D341Med (cell line): ENCODE data around the gene KRT71.

Experiments
- DNase-seq: peaks from one replicate; pipeline ENCODE4 v3.0.0; 2012; ENCODE audit warnings: low spot score

Gene KRT71

DNA sequence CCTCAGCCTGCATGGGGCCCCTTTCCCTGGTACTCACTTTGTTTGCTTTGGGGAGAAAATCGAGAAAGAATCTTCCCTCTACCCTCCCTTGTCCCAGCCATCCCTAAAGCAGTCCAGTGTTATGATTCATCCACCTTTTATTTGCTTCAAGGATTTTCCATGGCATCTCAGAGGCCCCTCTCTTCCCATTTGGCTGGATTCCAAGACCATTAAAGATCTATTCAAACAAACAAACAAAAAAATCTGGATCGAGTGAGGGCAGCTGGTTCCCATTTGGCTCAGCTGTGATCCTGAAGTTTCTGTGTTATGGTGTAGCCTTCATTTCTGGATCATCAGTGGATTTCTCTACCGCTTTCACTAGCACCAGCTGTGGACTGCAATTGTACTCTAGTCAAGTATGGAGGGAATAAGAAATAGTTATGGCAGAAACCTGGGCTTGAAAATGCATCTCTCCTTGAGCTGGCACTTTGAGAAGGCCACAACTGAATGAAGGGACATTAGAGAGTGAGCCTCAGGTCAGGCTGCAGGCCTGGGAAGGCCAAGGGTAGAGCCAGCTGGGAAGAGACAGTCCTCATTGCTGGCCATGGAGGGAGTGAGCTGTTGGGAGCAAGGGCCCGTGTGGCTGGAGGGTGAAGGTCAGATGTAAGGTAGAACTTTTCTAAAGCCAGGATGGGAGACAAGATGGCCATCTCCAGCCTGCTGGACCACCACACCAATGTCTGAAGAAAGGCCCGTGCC is 13.7 kb downstream of the KRT71 start:
- DNase-seq, result no peak

DNA sequence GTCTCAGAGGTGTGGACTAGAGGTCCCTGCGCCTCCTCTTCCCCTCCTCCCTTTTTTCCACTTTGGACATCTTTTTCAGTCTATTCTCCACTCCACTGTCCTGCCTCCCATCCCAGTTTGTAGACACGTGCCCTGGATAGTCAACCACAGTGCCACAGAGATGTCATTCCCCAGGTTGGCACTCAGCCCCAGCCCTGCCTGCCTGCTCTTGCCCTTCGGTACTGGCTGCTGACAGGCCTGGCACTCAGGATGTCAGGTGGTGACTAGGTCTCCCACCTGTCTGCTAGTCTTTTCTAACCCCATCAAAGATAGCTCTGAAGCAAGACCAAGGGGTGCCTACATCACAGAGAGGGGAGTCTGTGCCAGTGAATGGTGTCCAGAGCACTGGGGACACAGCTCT is 15.8 kb downstream of the KRT71 start:
- DNase-seq, result no peak

DNA sequence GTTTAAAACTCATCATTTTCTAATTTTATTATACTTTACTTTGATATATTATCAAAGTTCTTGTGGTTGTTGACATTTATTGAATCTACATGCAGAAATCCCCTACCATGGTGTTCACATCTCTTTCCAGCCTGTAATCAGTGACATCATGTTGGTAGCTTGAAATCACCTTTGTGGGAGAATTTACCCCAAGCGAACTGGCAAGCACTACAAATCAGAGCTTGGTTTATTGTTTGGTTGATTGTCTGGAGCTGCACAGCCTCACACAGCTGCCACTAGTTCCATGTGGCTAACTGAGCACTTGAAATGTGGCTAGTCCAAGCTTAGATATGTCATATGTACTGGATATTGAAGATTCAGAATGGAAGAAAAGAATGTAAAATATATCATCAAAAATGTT is 17.4 kb downstream of the KRT71 start:
- no peak for DNase-seq

GRCh38 chr12:52534482-52534881 is 18.5 kb downstream of the KRT71 start:
- no peak for DNase-seq

DNA sequence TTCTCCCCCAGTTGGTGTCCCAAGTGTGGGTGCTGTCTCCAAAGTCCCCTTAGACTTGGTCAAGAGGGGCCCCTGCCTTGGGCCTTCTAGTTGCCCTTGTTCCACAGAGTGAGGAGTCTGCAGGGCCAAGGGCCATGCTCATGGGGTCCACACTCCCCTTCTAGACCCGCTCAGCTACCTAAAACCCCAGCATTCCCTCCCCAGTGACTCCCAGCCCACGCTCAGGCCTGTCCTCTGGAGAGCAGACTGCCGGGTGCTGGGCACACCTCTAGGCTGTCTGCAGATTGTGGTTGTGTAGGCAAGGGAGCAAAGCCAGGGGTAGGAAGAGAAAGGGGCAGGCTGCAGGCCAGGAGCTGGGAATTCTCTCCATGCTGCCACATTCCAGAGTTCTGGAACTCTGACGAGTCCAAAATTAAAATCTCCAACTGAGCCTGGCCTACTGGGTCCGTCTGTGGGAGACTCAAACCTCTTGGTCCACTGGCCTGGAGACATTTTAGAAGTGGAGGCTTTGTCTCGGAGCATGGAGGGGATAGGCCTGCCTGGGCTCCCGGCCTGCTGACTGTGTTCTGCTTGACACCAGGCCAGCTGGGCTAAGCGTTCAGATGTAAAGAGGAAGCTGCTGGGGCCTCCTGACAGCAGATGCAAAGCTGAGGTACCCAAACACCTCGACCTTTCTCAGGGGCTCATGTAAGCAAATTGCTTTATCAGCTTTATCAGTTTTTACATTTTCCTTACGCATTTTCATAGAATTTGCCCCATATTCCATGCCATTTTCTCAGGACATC is 19.1 kb downstream of the KRT71 start:
- DNase-seq, result no peak

GRCh38 chr12:52532636-52533035 is 20.3 kb downstream of the KRT71 start:
- no peak for DNase-seq

DNA sequence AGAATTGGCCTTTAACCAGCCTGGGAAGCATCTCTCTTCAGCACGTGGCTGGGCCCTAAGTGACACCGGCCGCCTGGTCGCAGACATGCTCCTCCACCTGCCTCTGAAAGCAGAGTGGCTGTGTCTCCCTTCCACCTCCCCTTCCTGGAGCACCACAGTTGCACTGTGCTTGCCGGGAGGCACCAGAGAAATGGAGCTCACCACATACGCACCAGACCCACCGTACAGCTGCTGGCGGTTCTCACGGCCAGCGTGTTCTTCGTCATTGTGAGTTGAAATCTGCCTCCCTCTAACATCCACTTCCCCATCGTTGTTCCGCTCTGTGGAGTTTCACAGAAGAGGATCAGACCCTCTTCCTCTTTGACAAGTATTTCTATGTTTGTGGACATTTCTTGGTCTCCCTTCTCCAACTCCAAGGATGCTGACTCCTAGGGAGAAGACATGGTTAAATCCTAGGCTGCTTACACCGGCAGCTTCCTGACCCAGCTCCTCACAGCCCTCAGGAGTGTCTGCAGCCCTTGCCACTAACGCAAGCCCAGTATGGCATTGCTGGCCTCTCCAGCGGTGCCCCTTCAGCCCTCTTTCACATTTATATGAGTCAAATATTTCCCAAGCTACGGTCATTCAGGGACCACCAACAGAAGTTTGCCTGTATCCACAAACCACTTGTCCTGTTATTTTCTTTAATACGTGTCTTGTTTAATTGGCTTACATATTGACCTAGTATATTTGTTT is 21.2 kb downstream of the KRT71 start:
- DNase-seq, result no peak

DNA sequence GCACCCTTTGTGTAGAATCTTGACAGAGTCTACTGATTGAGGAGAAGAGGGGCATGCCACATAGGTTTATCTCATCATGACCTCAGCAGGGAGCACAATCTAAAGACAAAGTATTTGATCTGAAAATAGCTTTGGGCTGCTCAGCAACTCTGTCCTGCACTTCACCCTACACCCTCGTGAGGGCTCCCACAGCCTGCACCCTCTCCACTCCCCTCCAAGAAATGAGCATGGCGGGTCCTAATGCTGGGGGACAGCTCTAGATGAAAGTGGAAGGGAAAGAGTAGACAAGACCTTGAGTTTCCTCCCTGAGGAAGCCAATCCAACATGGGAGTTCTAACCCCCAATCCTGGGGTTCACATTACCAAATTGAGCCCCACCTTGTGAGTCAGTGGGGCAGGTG is 22.0 kb downstream of the KRT71 start:
- DNase-seq, result no peak

DNA sequence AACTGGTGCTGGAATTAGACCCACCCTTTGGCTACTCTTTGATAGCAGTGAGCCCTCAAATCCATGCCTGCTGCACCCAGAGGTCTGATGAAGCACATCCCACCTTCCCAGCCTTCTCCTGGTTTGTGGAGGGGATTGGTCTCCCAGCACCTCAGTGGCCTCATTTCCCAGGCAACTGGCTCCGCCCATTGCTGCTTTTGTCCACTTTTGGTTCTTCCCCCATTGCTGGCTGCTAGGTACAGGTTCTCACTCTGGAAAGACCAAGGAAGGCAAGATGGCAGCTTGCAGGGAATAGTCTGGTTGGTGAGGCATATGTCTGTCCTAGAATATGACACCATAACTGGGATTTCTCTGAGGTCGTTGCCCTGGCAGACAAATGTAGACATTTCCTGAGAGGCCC is 22.6 kb downstream of the KRT71 start:
- DNase-seq, result no peak

DNA sequence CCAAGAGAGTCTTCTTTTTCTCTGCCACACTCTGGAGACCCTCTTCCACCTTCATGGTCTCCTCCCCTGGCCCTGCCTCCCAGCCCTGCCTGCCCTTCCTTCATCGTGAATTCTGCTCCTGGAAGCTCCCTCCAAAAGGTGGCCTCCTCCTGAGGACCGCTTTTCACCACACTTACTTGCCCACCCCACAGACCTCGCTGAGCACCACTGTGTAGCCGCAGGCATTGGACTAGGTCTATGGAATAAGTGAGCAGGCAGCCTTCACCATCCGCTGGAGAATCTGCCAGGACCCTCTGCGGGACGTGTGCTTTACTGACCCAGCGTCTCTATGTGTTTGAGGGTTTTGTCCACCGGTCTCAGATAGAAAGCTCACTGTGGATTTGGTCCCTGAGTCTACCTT is 23.1 kb downstream of the KRT71 start:
- no peak for DNase-seq

GRCh38 chr12:52529417-52529816 is 23.5 kb downstream of the KRT71 start:
- DNase-seq, result no peak

GRCh38 chr12:52528641-52529143 is 24.3 kb downstream of the KRT71 start:
- no peak for DNase-seq

- no peak for DNase-seq
These were observed 25.7 kb downstream of the KRT71 start for GRCh38 chr12:52527121-52527800.

DNA sequence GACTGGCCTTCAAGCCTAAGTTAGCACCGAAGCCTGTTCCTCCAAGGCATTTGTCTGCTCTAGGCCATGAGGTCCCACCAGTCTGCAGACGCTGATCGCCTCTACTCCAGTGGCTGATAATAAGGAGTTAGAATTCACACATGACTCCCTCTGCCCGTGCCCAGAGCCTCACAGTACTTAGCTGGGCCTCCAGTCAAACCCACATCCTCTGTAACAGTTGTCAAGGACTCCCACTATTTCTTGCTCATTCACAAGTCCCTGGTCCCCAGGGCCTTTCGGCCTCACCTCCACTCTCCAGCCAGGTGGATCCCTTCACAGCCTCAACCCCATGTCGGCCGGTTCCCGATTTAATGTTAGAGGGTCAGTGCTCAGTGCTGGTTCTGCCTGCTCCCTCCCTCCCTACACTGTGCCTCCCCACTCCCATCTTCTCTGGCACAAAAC is 26.4 kb downstream of the KRT71 start:
- DNase-seq, result no peak

DNA sequence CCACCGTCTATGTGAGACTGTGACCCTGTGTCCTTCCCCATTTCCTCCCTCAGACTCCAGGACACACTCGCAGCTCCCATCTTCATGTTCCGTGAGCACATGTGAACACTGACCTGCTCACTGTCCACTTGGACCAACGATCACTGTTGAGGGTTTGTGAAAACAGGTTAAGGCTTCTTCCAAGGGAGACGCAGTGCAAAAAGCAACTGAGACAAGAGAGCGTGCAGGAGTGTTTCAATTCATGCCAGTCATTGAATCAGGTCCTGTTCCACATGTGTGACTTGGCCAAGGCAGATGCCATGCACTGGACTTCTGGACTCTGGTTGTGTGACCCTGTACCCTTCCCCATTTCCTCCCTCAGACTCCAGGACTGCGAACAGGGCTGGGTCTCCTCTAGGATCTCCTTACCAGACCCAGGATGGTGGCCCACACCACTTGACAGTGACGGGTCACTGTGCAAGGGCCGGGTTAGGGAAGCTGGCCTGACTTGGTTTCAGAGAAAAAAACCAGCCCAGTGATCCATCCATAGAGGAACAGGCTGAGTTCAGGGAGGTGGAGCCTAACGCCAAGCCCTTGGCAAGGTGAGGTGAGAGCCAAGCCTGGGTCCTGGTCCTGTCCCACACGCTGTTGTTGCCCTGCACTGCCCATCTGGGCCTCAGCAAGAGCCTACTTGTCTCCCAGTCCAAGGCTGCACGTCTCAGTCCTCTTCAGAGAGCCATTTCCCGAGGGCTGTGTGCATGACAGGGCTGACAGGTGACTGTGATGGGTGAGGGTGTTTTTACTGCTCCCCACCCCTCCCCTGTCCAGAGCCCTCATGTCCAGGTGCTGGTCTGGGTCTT is 27.1 kb downstream of the KRT71 start:
- DNase-seq, result no peak

DNA sequence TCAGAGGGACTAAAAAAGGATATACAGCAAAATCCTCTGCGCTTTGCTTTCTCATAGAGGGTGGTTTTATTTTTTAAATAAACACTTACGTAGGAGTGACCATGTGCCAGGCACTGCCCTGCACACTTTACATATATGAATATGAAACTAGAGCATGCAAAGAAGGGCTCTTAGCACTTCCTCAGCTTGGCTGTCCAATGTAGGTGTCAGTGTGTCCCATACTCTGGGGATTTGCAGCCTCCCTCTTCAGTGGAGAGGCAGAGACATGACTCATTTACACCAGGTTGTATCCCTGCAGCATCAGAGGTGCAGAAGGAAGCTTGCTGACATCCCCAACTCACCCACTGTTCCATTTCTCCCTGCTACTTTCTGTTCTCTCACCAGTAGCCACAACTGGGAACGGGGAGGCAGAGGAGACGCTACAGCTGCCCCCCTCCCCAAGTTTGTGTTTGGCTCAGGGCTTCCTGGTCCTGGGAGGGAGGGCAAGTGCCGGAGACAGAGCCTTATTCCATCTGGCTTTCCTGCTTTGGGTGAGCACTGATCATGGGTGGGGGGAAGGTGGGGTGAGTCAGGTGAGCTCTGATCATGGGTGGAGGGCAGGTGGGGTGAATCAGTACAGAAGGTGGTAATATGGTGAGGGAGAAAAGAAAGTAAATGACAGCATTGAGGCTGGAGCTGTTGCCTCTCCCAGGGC is 27.9 kb downstream of the KRT71 start:
- no peak for DNase-seq

GRCh38 chr12:52524241-52524897 is 28.6 kb downstream of the KRT71 start:
- peak; percentile 11 for DNase-seq

GRCh38 chr12:52523824-52524223 is 29.1 kb downstream of the KRT71 start:
- peak; percentile 5 for DNase-seq

DNA sequence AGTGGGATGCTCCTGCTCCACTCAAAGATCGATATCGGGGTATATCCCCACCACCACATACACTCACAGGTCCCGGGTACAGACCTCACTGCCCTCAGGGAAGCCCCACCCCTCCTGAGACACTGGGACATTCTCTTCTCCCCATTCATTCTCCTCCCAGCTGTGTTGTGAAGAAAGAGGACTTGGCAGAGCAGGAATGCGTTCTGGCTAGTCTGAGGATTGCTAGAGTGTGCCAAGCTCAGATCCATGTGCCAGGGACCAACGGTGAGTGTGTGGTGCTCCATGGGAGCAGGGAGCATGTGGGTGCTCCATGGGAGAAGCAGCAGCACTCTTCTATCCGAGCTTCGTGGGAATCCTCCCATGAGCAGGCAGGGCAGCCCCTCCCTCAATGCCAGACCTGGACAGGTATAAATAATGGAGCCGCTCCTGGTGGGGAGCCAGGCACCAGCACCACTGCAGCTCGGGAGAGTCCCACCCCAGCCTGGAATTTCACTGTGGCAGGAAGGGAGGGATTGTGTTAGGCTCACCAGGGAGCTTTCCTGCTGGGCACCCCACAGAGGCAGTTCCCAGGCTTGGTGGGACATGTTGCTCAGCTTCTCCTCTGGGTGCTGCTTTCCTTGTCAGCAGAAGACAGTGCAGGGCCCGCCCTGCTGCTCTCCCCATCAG is 30.5 kb downstream of the KRT71 start:
- DNase-seq, result peak; percentile 25
